HG03066 (cell line): ENCODE data around the gene TNFRSF11A.

Source experiments
- ATAC-seq: cut with Tn5 transposase; IDR thresholded peaks from one replicate; pipeline ENCODE4 v1.9.1; 2021; ENCODE audit warnings: low read depth; ENCODE audit not compliant: unreplicated experiment

TNFRSF11A gene

DNA sequence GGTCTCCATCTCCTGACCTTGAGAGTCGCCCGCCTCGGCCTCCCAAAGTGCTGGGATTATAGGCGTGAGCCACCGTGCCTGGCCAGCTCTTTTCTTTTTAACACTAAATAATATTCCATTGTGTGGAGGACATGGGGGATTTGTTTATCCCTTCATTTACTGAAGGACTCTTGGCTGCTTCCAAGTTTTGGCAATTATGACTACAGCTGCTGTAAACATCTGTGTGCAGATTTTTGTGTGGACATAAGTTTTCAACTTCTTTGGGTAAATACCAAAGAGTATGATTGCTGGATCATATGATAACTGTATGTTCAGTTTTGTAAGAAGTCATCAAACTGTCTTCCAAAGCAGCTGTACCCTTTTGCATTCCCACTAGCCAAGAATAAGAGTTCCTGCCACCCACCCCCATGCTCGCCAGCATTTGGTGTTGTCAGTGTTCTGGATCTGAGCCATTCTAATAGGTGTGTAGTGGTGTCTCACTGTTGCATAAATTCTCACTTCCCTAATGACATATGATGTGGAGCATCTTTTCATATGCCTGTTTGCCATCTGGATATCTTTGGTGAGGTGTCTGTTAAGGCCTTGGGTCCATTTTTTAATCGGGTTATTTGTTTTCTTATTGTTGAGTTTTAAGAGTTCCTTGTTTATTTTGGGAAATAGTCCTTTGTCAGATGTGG, 52.2 kb downstream of the TNFRSF11A start:
- ATAC-seq: no peak

DNA sequence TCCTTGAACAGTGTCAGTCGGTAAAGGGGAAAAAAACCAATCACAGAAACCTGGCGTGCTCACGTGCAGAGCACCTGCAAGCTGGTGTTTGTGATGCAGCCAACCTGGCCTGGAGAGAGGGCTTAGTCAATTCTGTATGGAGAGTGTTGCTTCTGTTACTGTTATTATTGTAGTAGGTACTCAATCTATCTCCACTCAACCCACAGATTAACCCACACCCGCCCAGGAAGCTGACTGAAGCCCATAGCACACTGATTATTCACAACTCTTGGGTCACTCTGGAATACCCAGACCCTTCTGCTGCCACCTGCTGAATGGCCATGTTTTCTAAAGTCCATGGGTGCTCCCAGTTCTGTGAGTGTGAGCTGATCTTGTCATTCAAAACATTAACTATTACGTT, 53.9 kb downstream of the TNFRSF11A start:
- ATAC-seq: no peak

DNA sequence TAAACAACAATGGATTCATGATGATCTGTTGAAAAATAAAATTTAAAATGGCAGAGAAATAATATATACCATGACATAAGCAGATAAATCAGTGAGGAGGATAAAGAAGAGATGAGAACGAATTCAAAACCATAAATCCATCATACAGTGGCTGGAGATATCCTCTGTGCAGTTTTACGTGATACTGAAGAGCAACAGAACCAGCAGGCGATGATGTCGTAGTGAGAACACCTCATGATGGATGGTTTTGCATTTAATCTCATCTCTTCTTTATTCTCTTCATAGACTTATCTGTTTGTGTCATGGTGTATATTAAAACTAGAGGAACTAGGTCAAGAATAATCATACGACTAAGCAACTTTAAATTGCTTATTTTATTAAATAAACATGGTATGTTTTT, 56.3 kb downstream of the TNFRSF11A start:
- ATAC-seq: no peak

DNA sequence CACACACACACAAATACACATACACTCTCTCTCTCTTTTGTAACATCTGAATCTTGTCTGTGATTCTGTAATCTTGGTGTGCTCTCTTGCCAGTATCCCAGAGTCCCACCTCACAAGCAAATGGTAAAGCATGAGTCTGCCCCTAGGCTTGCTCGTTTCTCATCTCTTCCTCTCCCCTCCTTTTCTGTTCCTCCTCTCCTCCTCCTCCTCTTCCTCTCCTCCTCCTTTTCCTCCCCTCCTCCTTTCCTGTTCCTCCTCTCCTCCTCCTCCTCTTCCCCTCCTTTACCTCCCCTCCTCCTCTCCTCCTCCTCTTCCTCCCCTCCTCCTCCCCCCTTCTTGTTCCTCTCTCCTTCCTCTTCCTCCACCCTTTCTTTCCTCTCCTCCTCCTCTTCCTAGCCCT, 59.0 kb downstream of the TNFRSF11A start:
- ATAC-seq: no peak

DNA sequence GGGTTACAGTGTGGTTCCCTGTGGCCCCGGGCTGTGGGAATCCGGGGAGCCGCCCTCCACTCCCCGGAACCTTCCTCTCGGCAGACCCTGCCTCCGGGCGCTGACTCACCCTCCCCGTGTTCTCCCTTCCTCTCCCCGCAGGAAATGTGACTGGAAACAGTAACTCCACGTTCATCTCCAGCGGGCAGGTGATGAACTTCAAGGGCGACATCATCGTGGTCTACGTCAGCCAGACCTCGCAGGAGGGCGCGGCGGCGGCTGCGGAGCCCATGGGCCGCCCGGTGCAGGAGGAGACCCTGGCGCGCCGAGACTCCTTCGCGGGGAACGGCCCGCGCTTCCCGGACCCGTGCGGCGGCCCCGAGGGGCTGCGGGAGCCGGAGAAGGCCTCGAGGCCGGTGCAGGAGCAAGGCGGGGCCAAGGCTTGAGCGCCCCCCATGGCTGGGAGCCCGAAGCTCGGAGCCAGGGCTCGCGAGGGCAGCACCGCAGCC, 59.5 kb downstream of the TNFRSF11A start:
- ATAC-seq: no peak

DNA sequence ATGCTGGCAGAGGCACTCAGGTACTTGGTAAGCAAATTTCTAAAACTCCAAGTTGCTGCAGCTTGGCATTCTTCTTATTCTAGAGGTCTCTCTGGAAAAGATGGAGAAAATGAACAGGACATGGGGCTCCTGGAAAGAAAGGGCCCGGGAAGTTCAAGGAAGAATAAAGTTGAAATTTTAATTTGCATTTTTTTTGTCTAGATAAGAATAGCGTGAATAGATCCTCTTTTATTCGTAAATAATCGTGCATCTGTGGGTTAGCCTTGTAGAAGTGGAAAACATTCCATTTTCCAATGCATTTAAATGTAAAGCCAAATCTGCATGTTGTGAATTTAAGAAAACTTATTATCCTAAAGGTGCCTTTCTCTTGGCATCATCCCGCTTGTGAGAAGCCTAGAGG, 61.0 kb downstream of the TNFRSF11A start:
- no peak for ATAC-seq

DNA sequence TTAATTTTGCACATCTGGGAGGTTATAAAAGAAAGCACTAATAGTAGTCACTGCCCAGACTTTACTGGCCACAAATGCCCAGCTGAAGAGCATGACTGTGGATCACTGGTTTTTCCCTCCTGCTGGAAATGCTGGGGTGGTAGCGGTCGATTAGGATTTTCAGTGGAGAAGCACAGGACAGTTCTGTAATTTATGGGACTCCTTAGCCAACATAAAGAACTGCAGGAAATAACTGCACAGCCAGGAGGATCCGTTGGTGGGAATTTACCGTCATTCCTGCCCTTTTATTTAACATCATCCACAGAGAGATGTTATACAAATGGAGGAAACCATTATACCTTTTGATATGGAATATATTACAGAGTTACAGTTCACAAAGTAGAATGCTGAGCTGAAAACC, 61.5 kb downstream of the TNFRSF11A start:
- ATAC-seq: no peak

DNA sequence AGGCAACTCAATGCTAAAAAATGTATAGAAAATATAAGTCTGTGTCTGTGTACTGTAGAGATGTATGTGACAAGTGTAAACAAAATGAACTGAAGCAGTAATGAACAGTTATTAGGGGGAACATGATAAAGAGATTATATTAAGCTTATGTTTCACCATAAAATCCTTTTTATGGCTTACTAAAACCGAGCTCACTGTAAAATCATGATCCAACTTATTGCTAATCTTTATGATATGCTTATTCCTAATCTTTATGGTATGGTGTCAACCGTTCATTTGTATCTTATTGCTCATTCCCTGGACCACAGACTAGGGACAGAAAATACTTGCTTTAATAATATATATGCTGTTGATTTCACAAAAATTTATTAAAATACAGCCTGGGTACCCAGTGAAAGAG, 62.1 kb downstream of the TNFRSF11A start:
- no peak for ATAC-seq

DNA sequence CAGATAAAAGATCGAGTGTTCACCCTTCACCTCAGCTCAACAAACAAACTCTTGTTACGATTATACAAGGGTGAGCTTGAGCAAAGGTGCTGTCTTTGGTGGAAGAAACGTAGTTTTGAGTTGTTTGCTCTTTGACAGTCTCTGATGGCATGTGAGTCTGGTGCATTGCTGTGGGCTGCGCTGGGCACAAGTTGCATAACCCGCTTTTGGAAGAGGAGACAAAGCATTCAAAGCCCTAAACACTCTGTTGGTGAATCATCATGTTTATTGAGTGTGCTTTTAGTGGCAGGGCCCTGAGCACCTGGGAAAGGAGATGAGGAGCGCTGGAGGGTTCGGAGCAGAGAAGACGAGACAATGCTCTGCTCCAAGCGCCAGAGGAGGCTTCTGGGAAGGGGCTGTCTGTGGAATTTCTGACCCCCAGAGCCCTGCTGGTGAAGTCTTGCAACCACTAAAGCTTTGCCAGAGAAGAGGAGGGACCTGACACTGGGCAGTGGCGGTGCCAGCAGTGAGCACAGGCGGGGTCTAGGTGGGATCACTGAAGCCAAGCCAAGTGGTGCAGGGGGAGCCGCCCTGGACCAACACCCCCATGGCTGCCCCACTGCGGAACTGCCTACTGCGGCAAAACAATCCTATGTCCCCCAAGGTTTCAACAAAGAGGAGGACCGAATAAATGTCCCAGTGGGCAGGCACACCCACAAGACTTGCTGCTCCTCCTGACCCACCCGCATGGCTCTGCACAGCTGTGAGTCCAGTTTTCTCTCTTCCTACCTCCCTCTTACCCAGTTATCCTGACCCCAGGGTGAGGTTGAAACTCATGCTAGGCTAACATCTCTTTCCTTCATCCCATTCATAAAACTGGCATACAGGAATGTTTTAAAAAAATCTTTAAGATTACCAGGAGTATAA, 64.0 kb downstream of the TNFRSF11A start:
- no peak for ATAC-seq

DNA sequence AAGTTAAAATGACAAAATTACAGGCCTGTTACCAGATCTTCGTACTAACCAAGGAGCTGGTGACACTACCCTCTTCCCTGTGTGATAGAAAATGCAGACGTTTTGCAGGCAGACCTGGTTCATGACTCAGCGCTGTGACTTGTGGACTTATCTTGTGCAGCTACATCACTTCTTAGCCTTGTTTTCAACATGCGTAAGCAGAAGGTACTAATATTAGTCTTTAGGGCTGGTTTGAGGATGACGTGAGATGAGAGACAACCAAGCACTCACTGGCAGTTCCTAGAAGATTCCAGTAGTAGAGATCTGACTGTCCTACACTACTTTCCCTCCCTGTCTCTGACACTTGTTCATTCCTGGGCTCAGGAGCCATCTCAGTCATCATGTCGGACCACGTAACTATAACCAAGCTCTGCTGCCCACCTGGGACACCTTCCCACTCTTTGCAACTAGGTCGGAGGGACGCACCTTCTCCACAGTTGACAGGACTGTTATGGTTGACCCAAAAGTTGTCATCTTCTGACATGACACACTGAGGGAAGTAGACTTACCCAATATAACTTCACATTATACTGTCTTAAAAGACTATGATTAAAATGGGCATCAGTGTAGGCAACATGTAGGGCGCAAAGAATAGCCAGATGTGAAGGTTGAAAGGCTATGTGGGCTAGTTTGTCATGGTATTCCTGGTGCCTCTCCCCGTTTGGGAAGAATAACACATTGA, 64.8 kb downstream of the TNFRSF11A start:
- ATAC-seq: no peak

DNA sequence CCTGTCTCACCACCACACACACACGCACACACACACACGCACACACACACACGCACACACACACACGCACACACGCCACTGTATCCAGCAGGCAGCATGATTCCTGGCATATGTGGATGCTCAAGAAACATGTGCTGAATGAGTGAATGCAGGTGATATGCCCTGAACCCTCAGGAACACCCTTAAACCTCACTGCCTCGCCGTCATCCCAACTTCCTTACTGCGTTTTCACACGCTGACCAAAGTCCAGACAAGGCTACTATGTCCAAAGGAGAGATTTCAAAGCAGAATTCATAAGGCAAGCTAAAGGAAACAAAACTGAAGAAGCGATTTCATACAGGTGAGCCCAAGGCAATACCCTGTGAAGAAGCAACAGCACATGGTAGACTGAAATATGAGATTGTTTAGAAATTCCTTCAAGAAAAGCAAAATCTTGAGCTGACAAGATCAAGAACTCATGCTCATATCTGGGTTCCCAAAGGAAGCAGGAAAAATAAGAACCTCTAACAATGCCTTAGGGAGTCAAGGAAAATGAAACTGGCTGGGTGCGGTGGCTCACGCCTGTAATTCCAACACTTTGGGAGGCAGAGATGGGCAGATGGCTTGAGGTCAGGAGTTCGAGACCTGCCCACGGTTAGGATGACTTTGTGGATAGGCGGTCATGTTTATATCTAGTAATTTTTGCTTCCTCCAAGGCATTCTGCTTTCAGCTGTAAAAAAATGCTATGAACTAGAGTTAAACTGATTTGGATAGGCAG, 69.1 kb downstream of the TNFRSF11A start:
- ATAC-seq: no peak

DNA sequence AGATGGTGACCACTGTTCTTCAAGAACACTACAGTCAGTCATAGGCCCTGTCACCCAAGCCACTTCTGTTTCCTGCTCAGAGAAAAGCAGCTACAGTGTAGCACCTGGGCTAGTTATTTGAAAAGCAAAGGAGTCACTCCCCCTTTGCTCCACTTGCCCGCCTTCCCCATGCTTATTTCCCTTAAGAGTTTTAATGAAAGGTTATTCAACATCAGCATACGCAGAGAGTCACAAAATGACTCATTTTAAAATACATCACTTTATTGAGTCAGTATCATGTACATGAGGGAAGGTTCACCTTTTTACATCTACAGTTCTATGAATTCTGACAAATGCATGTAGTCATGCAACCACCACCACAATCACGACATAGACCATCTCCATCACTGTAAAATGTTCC, 71.3 kb downstream of the TNFRSF11A start:
- ATAC-seq: no peak

DNA sequence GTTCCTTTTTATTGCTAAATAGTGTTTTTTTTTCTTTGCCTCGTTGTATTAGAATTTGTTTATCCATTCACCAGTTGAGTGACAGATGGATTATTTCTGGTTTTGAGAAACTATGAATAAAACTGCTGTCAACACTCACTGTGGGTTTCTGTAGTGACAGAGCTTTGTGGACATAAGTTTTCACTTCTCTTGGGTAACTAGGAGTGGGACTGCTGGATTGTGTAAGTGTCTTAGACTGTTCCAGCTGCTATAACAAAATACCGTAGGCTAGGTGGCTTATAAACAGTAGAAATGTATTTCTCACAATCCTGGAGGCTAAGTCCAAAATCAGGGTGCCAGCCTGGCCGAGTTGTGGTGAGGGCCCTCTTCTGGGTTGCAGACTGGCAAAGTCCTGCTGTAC, 71.9 kb downstream of the TNFRSF11A start:
- no peak for ATAC-seq

DNA sequence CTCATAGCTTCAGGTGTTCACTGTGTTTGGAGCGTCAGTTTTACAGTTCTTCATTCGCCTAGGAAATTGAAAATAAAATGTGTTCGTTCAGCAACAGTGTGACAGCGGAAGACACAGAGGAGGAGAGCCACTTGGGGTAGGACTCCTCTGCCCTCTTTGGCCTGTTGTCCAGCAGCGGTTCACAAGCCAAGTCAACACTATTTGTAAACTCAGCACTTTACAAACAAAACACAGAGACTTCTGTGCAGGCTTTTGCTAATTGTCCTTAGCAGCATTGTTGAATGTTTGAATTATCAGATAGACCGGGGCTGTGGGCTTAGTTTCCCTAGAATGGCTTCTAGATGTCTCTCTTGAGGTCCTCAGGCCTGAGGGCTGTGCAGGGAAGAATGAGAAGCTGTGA, 73.2 kb downstream of the TNFRSF11A start:
- no peak for ATAC-seq

DNA sequence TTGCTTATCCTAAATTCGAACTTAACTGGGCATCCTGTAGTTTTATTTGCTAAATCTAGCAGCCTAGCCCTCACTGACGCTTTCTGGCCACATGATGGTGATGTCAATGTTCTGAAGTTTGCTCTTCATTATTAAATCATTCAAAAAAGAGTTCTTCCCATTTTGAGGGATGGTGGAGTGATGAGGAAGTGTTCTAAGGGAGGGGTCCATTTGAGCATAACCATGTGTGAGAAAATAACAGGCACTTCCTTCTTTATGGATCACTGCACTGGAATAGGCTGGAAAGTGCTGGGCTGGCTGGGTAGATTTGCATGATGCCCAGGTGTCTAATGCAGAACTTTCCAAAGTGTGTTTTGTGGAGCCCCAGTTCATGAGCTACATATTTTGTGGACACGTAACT, 74.2 kb downstream of the TNFRSF11A start:
- ATAC-seq: no peak

DNA sequence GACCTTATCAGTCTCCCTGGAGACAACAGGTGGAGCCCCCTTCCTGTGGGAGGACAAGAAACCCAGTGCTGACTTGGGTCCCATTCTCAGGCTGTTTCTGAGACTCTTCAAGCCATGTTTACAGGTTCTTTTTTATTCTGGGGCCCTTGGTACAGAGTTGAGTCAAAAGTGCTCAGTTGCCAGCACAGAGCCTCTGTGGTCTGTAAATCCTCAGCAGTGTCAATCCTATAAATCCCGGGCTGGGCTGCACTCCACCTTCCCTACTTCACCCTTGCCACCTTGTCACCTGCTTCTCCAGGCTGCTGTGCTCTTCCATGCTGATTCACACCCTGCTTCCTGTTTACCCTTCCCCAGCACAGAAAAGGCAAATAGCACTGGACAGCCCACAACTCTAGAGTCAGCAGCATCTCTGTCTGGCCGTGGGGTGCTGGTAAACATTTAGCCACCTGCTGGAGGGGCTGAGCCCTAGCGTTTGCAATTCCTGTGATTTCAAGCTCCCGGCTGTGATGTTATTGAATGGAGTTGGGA, 74.7 kb downstream of the TNFRSF11A start:
- ATAC-seq: no peak

DNA sequence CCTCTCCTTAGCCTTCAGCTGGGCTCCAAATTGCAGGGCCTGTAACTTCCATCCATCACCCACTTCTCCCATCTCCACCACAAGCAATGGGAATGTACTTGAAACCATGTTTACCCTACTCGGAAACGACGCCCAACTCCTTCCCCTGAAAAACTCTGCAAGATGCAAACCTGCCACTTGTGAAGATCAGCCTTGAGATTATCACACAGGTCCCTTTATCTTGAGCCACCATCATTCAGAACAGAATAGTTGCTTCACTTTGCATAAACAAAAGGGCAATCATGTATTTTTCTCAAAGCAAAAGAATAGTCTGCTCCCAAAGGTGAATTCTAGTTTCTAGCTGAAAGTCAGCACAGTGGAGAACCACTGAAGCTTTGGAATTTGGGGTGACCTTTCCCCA, 75.8 kb downstream of the TNFRSF11A start:
- ATAC-seq: no peak

DNA sequence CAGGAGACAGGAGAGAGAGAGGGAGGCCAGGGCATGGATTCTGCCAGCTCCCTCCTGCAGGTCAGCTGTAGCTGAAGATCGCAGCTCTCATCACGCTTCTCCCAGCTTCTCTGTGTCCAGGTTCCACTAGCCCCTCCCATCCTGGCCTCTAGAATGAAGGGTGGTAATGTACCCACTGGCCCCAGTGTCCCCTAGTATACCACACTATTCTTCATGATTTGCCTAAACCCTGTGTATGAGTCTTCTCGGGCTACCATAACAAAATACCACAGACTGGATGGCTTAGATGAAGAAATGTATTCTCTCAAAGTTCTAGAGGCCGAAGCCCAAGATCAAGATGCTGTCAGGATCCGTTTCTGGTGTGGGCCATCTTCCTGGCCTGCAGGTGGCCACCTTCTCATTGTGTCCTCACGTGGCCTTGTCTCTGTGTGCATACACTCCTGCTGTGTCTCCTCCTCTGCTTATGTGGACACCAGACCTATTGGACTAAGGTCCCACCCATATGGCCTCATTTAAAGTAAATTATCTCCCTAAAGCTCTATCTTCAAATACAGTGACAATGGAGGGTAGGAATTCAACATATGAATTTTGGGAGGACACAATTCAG, 77.3 kb downstream of the TNFRSF11A start:
- no peak for ATAC-seq

DNA sequence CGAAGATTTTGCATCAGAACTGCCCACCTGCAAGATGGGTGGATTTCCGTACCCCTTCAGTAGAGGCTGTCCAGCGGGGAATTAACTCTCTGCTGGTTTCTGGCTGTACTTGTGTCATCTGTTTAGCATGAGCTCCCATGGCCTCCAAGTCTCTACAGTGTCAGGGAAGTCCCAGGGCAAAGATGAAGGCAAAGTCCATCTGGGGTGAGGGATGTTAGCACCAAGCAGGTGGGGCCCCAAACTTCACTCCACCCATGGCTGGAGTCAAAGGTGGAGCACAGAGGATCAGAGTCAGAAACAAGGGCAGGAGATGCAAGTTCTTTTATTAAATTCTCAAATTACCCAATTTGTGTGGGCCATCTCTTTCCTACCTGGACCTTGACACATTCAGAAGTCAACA, 78.0 kb downstream of the TNFRSF11A start:
- ATAC-seq: no peak

DNA sequence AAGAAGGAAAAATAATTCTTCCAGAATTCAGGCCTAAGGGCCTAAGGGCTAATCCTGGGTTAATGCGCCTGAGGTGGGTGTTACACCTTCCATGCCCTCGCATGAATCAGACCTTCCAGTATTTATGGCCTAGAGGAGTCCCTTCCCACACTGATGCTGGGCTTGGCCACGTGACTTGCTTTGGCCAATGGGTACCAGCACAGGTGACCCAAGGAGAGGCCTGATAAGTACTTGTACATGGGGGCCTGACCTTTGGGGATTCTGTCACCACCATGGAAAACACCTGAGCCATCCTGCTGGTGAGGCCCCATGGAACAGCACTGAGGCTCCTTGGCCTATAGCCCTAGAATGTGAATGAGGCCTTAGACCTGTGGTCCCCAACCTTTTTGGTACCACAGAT, 79.8 kb downstream of the TNFRSF11A start:
- no peak for ATAC-seq
